Neuronal stem cell (in vitro differentiated cells): Measurements from ENCODE around the gene PDZRN4.

ENCODE experiments used
- DNase-seq: peaks from one replicate; pipeline ENCODE4 v3.0.0-alpha.2; 2013; ENCODE audit warnings: low spot score
- H2AFZ ChIP-seq: one replicate; pipeline ENCODE4 v1.6.1; 2013; ENCODE audit warnings: mild to moderate bottlenecking, low read length, inconsistent platforms
- H2AK5ac ChIP-seq: 2 replicates; pipeline ENCODE4 v1.6.1; 2013; ENCODE audit warnings: low read depth, mild to moderate bottlenecking, inconsistent platforms, low read length, moderate library complexity, mixed read lengths
- H2BK120ac ChIP-seq: 2 replicates; pipeline ENCODE4 v1.6.1; 2013; ENCODE audit warnings: low read depth, mild to moderate bottlenecking, inconsistent platforms, low read length, moderate library complexity, mixed read lengths
- H2BK12ac ChIP-seq: one replicate; pipeline ENCODE4 v1.6.1; 2013; ENCODE audit warnings: low read length, inconsistent platforms
- H2BK15ac ChIP-seq: 2 replicates; pipeline ENCODE4 v1.6.1; 2013; ENCODE audit warnings: mild to moderate bottlenecking, low read length, inconsistent platforms, mixed read lengths
- H2BK5ac ChIP-seq: one replicate; pipeline ENCODE4 v1.6.1; 2013; ENCODE audit warnings: inconsistent platforms, mild to moderate bottlenecking, low read length, moderate library complexity
- H3K14ac ChIP-seq: one replicate; pipeline ENCODE4 v1.6.1; 2013; ENCODE audit warnings: low read length, inconsistent platforms
- H3K18ac ChIP-seq: 2 replicates; pipeline ENCODE4 v1.6.1; 2013; ENCODE audit warnings: low read length, inconsistent platforms
- H3K23ac ChIP-seq: 2 replicates; pipeline ENCODE4 v1.6.1; 2013; ENCODE audit warnings: low read depth, mild to moderate bottlenecking, mixed read lengths, low read length, inconsistent platforms; ENCODE audit not compliant: poor library complexity
- H3K27ac ChIP-seq: replicated peaks from 3 replicates; pipeline ENCODE4 v1.5.1; 2013; ENCODE audit warnings: low read length, inconsistent platforms
- H3K27me3 ChIP-seq, 3 experiments: 2 replicates each; pipeline ENCODE4 v1.6.1; 2013; ENCODE audit warnings: low read length in 3 of 3, mild to moderate bottlenecking in 2 of 3, inconsistent platforms in 1 of 3, low read depth in 1 of 3, mixed read lengths in 1 of 3, moderate library complexity in 1 of 3; ENCODE audit not compliant: control insufficient read depth in 3 of 3, insufficient read depth in 3 of 3
- H3K36me3 ChIP-seq, 2 donors: replicated peaks in 1 of 2; 2 replicates each; pipeline ENCODE4 v1.6.1; 2013; ENCODE audit warnings: low read length in 2 of 2; ENCODE audit not compliant: control insufficient read depth in 2 of 2, insufficient read depth in 2 of 2
- H3K4ac ChIP-seq: 2 replicates; pipeline ENCODE4 v1.6.1; 2013; ENCODE audit warnings: inconsistent platforms, mild to moderate bottlenecking, low read length, moderate library complexity
- H3K4me1 ChIP-seq, 2 donors: 1 replicate in 1 of 2; 2 replicates in 1 of 2; pipeline ENCODE4 v1.6.1; 2013; ENCODE audit warnings: low read length in 2 of 2, low read depth in 1 of 2; ENCODE audit not compliant: control insufficient read depth in 2 of 2, insufficient read depth in 1 of 2
- H3K4me2 ChIP-seq: one replicate; pipeline ENCODE4 v1.6.1; 2013; ENCODE audit warnings: mild to moderate bottlenecking, low read length, inconsistent platforms; ENCODE audit not compliant: insufficient read depth, poor library complexity, severe bottlenecking
- H3K4me3 ChIP-seq, 2 donors: 2 replicates each; pipeline ENCODE4 v1.5.1; 2013; ENCODE audit warnings: low read length in 2 of 2, mild to moderate bottlenecking in 2 of 2, inconsistent platforms in 1 of 2, moderate library complexity in 1 of 2
- H3K79me1 ChIP-seq: one replicate; pipeline ENCODE4 v1.6.1; 2013; ENCODE audit warnings: low read depth, mild to moderate bottlenecking, inconsistent platforms, low read length, moderate library complexity
- H3K9ac ChIP-seq: one replicate; pipeline ENCODE4 v1.6.1; 2013; ENCODE audit warnings: mild to moderate bottlenecking, low read depth, low read length, inconsistent platforms; ENCODE audit not compliant: poor library complexity
- H3K9me3 ChIP-seq, 2 donors: replicated peaks in 1 of 2; 2 replicates each; pipeline versions ENCODE3 to v1.6.1; 2013; ENCODE audit warnings: low read length in 2 of 2, mild to moderate bottlenecking in 2 of 2, inconsistent platforms in 1 of 2, low read depth in 1 of 2, mixed read lengths in 1 of 2, moderate library complexity in 1 of 2; ENCODE audit not compliant: control insufficient read depth in 2 of 2, insufficient read depth in 1 of 2
- H4K8ac ChIP-seq: one replicate; pipeline ENCODE4 v1.6.1; 2013; ENCODE audit warnings: low read depth, mild to moderate bottlenecking, inconsistent platforms, low read length, moderate library complexity
- H4K91ac ChIP-seq: one replicate; pipeline ENCODE4 v1.6.1; 2013; ENCODE audit warnings: low read length, low read depth, mild to moderate bottlenecking, inconsistent platforms; ENCODE audit not compliant: poor library complexity
- WGBS, 2 donors: extraction: QIAGEN DNeasy Blood & Tissue Kit; methylation state at CpG; one replicate each; pipeline ENCODE4 v1.1.7; 2013; ENCODE audit warnings: missing lambda C conversion rate in 2 of 2, mixed read lengths in 1 of 2; ENCODE audit not compliant: insufficient read length in 2 of 2, insufficient replicate concordance in 1 of 2; ENCODE audit errors: extremely low coverage in 2 of 2; 5-methylcytosine and 5-hydroxymethylcytosine counted together

The PDZRN4 gene

DNA sequence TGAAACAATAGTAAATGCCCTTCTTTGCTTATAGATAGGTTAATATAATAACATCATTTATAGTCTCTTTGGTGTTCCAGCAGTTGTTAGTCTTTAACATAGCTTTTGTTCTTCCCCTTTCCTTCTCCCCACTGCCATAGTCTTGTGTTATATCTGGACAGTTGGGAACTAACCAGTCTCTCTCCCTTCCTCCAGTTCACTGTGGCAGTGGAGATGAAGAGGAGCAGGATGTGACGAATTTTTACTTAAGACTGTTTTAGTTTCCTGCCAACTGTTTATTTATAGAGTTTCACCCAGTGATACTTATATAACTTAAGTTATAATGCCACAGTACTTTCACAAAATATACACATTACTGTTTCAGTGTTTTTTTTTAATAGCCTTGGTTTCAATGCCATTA, 277.4 kb downstream of the PDZRN4 start:
- H2BK12ac ChIP-seq, result no peak overlapping the region
- H2BK120ac ChIP-seq, result no peak overlapping the region
- H2BK15ac ChIP-seq, result no peak overlapping the region
- no peak overlapping the region for H3K4me2 ChIP-seq
- H2BK5ac ChIP-seq, result no peak overlapping the region
- H3K27ac ChIP-seq, result no peak overlapping the region
- DNase-seq, result no peak
- H3K79me1 ChIP-seq, result no peaks in the 10 kb centered on the region
- H3K27me3 ChIP-seq, result no peaks in the 10 kb centered on the region
- peaks cover 2 to 6% of the 10 kb centered on the region in 2 donors for H3K4me1 ChIP-seq
- H3K9me3 ChIP-seq, result peaks cover 0 to 10% of the 10 kb centered on the region in 2 donors
- no peak overlapping the region for H3K23ac ChIP-seq
- no peak overlapping the region for H3K4ac ChIP-seq
- H2AK5ac ChIP-seq, result no peak overlapping the region
- peak overlapping the region; percentile 2 for H2AFZ ChIP-seq
- no peak overlapping the region for H3K14ac ChIP-seq
- no peak overlapping the region for H4K91ac ChIP-seq
- H3K18ac ChIP-seq, result no peak overlapping the region
- no peak overlapping the region for H4K8ac ChIP-seq
- no peaks in the 10 kb centered on the region for H3K36me3 ChIP-seq
- no CpG with 5 or more reads among the region's 1 CpG for WGBS, 2 donors
- no peak overlapping the region for H3K9ac ChIP-seq
- no peak overlapping the region for H3K4me3 ChIP-seq

DNA sequence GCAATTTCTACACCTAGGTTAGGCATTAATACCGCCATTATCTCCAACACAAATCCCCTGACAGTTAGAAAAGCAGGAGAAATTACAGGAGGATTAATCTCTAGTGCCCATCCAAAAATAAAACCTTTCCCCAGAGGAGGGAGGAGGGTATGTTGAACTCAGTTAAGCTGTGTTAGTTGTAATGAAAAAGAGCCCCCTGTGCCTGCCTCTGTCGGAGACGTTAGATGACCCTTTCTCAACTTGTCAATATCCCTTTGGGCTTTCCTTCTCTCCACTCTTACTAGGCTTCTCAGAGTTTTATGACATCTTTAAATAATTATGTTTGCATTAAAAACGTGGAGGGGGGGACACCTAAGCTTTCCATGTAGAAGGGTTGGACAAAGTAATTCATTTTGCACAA, 278.2 kb downstream of the PDZRN4 start:
- H3K23ac ChIP-seq, result no peak overlapping the region
- H2BK15ac ChIP-seq, result no peak overlapping the region
- no peaks in the 10 kb centered on the region for H3K79me1 ChIP-seq
- peaks cover 0 to 10% of the 10 kb centered on the region in 2 donors for H3K9me3 ChIP-seq
- no peak overlapping the region for H3K9ac ChIP-seq
- H2AFZ ChIP-seq, result no peak overlapping the region
- H2BK5ac ChIP-seq, result no peak overlapping the region
- no peak for DNase-seq
- no peak overlapping the region for H4K91ac ChIP-seq
- no peak overlapping the region for H2BK120ac ChIP-seq
- no peak overlapping the region for H3K4me2 ChIP-seq
- no peak overlapping the region for H4K8ac ChIP-seq
- no peaks in the 10 kb centered on the region for H3K27me3 ChIP-seq
- no peak overlapping the region for H3K4me3 ChIP-seq
- peaks cover 2 to 6% of the 10 kb centered on the region in 2 donors for H3K4me1 ChIP-seq
- H2BK12ac ChIP-seq, result no peak overlapping the region
- H3K18ac ChIP-seq, result no peak overlapping the region
- H2AK5ac ChIP-seq, result no peak overlapping the region
- H3K27ac ChIP-seq, result no peak overlapping the region
- no CpG with 5 or more reads among the region's 4 CpGs for WGBS, 2 donors
- H3K4ac ChIP-seq, result no peak overlapping the region
- H3K36me3 ChIP-seq, result no peaks in the 10 kb centered on the region
- no peak overlapping the region for H3K14ac ChIP-seq

DNA sequence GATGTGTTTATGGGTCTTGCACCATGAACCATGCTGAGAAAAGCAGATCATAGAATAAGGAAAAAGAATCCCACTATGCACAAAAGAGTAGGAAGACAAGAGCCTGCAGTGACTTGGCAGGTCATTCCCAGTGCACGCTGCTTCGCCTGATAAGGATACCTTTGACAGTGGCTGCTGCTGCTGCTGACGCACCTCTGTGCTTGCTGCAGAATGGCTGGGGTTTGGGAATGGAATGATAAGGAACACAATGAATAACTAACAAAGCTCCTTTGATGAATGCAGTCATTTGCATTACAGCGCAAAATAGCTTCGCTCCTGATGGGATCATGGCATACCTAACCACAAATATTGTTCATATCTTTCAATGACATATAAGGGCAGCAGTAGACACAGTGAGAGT, 278.7 kb downstream of the PDZRN4 start:
- H2BK5ac ChIP-seq, result no peak overlapping the region
- H3K4me1 ChIP-seq, result peaks cover 2 to 6% of the 10 kb centered on the region in 2 donors
- H2BK15ac ChIP-seq, result no peak overlapping the region
- no peak overlapping the region for H3K18ac ChIP-seq
- no peaks in the 10 kb centered on the region for H3K79me1 ChIP-seq
- H4K8ac ChIP-seq, result no peak overlapping the region
- no peak overlapping the region for H4K91ac ChIP-seq
- no peak overlapping the region for H2AFZ ChIP-seq
- no peak overlapping the region for H3K4ac ChIP-seq
- H3K27ac ChIP-seq, result no peak overlapping the region
- no CpG with 5 or more reads among the region's 5 CpGs for WGBS, 2 donors
- no peak overlapping the region for H2AK5ac ChIP-seq
- no peak for DNase-seq
- no peak overlapping the region for H2BK12ac ChIP-seq
- no peaks in the 10 kb centered on the region for H3K36me3 ChIP-seq
- H2BK120ac ChIP-seq, result no peak overlapping the region
- H3K23ac ChIP-seq, result no peak overlapping the region
- H3K27me3 ChIP-seq, result no peaks in the 10 kb centered on the region
- no peak overlapping the region for H3K4me2 ChIP-seq
- H3K9ac ChIP-seq, result no peak overlapping the region
- no peak overlapping the region for H3K4me3 ChIP-seq
- peaks cover 0 to 10% of the 10 kb centered on the region in 2 donors for H3K9me3 ChIP-seq
- no peak overlapping the region for H3K14ac ChIP-seq

DNA sequence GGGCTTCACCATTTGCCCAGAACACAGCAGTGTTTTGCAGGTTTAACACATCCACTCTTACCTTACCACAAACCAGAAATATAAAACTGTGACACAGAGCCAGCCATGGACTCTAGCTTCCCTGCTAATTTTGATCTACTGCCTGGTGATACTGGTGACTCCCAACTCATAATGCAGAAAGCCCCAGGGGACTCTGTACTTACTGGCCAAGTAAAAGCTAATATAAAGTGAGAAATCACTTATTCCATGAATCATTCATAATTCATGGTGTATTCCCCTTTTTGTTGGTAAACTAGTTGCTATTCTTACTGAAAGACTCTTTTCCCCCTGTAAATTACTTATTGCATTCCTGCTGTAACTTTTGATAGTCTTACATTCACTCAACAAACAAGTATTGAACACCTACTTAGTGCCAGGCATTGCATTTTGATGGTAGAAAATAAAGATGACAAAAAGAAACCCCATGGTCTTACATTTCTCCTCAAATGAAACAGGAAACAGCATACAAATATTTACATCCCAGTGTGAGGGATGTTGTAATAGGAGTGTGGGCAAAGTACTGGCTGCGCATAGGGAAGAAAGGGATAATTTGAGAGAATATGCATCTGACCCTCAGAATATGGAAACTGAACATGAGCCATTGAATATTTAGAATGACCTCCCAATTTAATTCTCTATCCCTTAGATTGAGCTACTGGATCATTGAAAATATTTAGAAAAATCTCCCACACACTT, 279.6 kb downstream of the PDZRN4 start:
- Histone ChIP-seq H3K18ac (no peak overlapping the region), H3K4me2 (no peak overlapping the region), H3K4me1 (peaks cover 2 to 6% of the 10 kb centered on the region in 2 donors), H3K14ac (no peak overlapping the region), H2BK12ac (no peak overlapping the region), H2BK5ac (no peak overlapping the region), H2AFZ (no peak overlapping the region), H3K27ac (no peak overlapping the region), H3K36me3 (no peaks in the 10 kb centered on the region), H4K8ac (no peak overlapping the region), H3K4me3 (no peak overlapping the region), H2BK15ac (no peak overlapping the region), H3K27me3 (no peaks in the 10 kb centered on the region), H3K9ac (no peak overlapping the region), H2BK120ac (no peak overlapping the region), H3K79me1 (no peaks in the 10 kb centered on the region), H4K91ac (no peak overlapping the region), H3K23ac (no peak overlapping the region), H3K9me3 (peaks cover 0 to 10% of the 10 kb centered on the region in 2 donors), H3K4ac (no peak overlapping the region), H2AK5ac (no peak overlapping the region)
- WGBS, 2 donors, result no CpG with 5 or more reads among the region's 1 CpG
- DNase-seq, result no peak
